Measurements from ENCODE around the gene PLCL2.

GRCh38 chr3:16884084-16884747, 539 bp upstream of the PLCL2 start:
- no peak for TF ChIP-seq POLR2A (IDR thresholded peaks at IDR 0.05)
- TF ChIP-seq, protein P1, sequence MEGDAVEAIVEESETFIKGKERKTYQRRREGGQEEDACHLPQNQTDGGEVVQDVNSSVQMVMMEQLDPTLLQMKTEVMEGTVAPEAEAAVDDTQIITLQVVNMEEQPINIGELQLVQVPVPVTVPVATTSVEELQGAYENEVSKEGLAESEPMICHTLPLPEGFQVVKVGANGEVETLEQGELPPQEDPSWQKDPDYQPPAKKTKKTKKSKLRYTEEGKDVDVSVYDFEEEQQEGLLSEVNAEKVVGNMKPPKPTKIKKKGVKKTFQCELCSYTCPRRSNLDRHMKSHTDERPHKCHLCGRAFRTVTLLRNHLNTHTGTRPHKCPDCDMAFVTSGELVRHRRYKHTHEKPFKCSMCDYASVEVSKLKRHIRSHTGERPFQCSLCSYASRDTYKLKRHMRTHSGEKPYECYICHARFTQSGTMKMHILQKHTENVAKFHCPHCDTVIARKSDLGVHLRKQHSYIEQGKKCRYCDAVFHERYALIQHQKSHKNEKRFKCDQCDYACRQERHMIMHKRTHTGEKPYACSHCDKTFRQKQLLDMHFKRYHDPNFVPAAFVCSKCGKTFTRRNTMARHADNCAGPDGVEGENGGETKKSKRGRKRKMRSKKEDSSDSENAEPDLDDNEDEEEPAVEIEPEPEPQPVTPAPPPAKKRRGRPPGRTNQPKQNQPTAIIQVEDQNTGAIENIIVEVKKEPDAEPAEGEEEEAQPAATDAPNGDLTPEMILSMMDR (IDR thresholded peaks at IDR 0.05), result peak; percentile 33 to 64 (median 55)
